ENCODE data around the gene OR2T29.

- TF ChIP-seq, protein P1, sequence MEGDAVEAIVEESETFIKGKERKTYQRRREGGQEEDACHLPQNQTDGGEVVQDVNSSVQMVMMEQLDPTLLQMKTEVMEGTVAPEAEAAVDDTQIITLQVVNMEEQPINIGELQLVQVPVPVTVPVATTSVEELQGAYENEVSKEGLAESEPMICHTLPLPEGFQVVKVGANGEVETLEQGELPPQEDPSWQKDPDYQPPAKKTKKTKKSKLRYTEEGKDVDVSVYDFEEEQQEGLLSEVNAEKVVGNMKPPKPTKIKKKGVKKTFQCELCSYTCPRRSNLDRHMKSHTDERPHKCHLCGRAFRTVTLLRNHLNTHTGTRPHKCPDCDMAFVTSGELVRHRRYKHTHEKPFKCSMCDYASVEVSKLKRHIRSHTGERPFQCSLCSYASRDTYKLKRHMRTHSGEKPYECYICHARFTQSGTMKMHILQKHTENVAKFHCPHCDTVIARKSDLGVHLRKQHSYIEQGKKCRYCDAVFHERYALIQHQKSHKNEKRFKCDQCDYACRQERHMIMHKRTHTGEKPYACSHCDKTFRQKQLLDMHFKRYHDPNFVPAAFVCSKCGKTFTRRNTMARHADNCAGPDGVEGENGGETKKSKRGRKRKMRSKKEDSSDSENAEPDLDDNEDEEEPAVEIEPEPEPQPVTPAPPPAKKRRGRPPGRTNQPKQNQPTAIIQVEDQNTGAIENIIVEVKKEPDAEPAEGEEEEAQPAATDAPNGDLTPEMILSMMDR (IDR thresholded peaks at IDR 0.05; ENCODE audit: insufficient read depth, low read depth, low read length): no peak
- TF ChIP-seq EZH2 (IDR thresholded peaks at IDR 0.05; ENCODE audit: insufficient read depth, low read length): no peak
Observed at GRCh38 chr1:248599396-248599795, 36.8 kb upstream of the OR2T29 start.

All from astrocyte (in vitro differentiated cells and primary cell).